HepG2 (cell line): ENCODE results near the gene POPDC2. TPM values are rescaled to one million over a fixed set of nuclear protein-coding genes. Genes with fewer than 3 reads are reported as not detected.

Source experiments
- ARID2 ChIP-seq: sonication (generic); formaldehyde crosslinking; IDR thresholded peaks from 2 replicates; pipeline ENCODE4 v1.8.1; 2022; ENCODE audit warnings: mild to moderate bottlenecking, missing genetic modification reagents, borderline replicate concordance
- BCL6 ChIP-seq: IDR thresholded peaks from 2 replicates; pipeline ENCODE4 v1.6.1; 2016; ENCODE audit warnings: missing genetic modification reagents, missing compliant biosample characterization
- HOMEZ ChIP-seq: IDR thresholded peaks from 2 replicates; pipeline ENCODE4 v1.6.1; 2016; ENCODE audit warnings: low read depth
- LCORL ChIP-seq, 2 experiments: fragments of 450-650 bp in 1 of 2; sonication (generic) in 1 of 2; formaldehyde crosslinking in 1 of 2; IDR thresholded peaks; 2 replicates each; pipeline versions ENCODE4 v1.5.0 to v1.6.1; 2017 to 2020; ENCODE audit warnings: antibody characterized with exemption in 1 of 2, missing genetic modification reagents in 1 of 2
- MAFG ChIP-seq: sonication (generic); formaldehyde crosslinking; IDR thresholded peaks from 2 replicates; pipeline ENCODE4 v1.5.1; 2020; ENCODE audit warnings: mild to moderate bottlenecking, missing genetic modification reagents
- MTF1 ChIP-seq: sonication (generic); formaldehyde crosslinking; IDR thresholded peaks from 2 replicates; pipeline ENCODE4 v1.5.0; 2020; ENCODE audit warnings: missing genetic modification reagents
- NKX3-1 ChIP-seq: sonication (generic); formaldehyde crosslinking; IDR thresholded peaks from 2 replicates; pipeline ENCODE4 v1.5.0; 2020; ENCODE audit warnings: missing genetic modification reagents
- SNAI1 ChIP-seq: sonication (generic); formaldehyde crosslinking; IDR thresholded peaks from 2 replicates; pipeline ENCODE4 v1.5.0; 2020; ENCODE audit warnings: mild to moderate bottlenecking, missing genetic modification reagents, borderline replicate concordance
- SP1 ChIP-seq, 2 experiments: fragments of 450-650 bp in 1 of 2; sonication (generic) in 1 of 2; formaldehyde crosslinking in 1 of 2; IDR thresholded peaks; 2 replicates each; pipeline versions ENCODE4 v1.4.0 to v1.6.1; 2016 to 2020; ENCODE audit warnings: missing genetic modification reagents in 1 of 2
- STAT5B ChIP-seq: sonication (generic); formaldehyde crosslinking; IDR thresholded peaks from 2 replicates; pipeline ENCODE4 v1.4.0; 2020; ENCODE audit warnings: missing genetic modification reagents
- THAP7 ChIP-seq: sonication (generic); formaldehyde crosslinking; IDR thresholded peaks from 2 replicates; pipeline ENCODE4 v1.8.1; 2023; ENCODE audit warnings: mild to moderate bottlenecking, missing genetic modification reagents
- ZEB1 ChIP-seq: IDR thresholded peaks from 2 replicates; pipeline ENCODE4 v1.6.1; 2012; ENCODE audit warnings: mild to moderate bottlenecking, low read depth, inconsistent platforms; ENCODE audit not compliant: insufficient replicate concordance
- ZNF362 ChIP-seq: sonication (generic); formaldehyde crosslinking; IDR thresholded peaks from 2 replicates; pipeline ENCODE4 v1.4.0; 2020; ENCODE audit warnings: missing genetic modification reagents, mild to moderate bottlenecking, borderline replicate concordance
- ZNF567 ChIP-seq: sonication (generic); formaldehyde crosslinking; IDR thresholded peaks from 2 replicates; pipeline ENCODE4 v1.8.1; 2023; ENCODE audit warnings: mild to moderate bottlenecking, missing genetic modification reagents, borderline replicate concordance
- polyA plus RNA-seq, 8 experiments: library from polyadenylated mRNA; depleted of rRNA in 3 of 8; stranded (reverse) in 7 of 8; unstranded in 1 of 8; fragments of >200 nt; fragmentation: Illumina TruSeq in 4 of 8; extraction: Trizol in 4 of 8; gene quantifications; 2 replicates each; pipeline versions ENCODE4 v1.2.1 to v1.2.3, GENCODE V29; 2011 to 2016; ENCODE audit warnings: low read depth in 4 of 8, missing spikeins in 1 of 8, mixed read lengths in 1 of 8; ENCODE audit not compliant: insufficient read depth in 1 of 8
- total RNA-seq, 5 experiments: library from RNA; depleted of rRNA; stranded (reverse); fragments of >200 nt; fragmentation: Illumina TruSeq; extraction: Trizol; gene quantifications; 2 replicates each; pipeline ENCODE4 v1.2.3, GENCODE V29; 2016; ENCODE audit warnings: low read depth in 1 of 5
- TF ChIP-seq, protein P1 (sequence below): sonication (generic); formaldehyde crosslinking; IDR thresholded peaks from 2 replicates; pipeline ENCODE4 v1.4.0; 2020; ENCODE audit warnings: missing genetic modification reagents, borderline replicate concordance
- TF ChIP-seq, protein P2 (sequence below): sonication (generic); formaldehyde crosslinking; IDR thresholded peaks from 2 replicates; pipeline ENCODE4 v1.8.0; 2023; ENCODE audit warnings: mild to moderate bottlenecking, missing genetic modification reagents

Gene POPDC2
- total and polyA plus RNA-seq, 2 of the 13 experiments (the other 11 are each of a cell fraction or from before 2014, with no cell fraction given), result 0.18 to 0.58 TPM

DNA sequence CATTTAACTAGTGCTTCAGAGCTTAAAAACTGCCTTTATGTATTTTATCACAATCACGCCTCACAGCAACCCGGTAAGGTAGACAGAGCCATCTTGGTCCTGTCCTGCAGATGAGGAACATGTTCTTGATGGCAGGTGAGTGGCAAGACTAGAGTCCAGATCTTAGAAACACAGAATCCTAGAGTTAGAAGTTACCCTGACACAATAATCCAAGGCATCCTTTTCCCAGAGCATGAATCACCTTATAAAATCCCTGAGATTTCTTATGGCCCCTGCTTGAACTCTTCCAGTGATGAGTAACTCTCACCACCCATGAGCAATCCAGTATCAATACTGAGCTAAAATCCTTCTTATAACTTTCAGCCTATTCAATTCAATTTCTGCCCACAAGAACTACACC, 16.9 kb downstream of the POPDC2 start (continued):
- no peak for TF ChIP-seq SNAI1 (CRISPR knock-in tag)
- no peak for TF ChIP-seq BCL6 (CRISPR knock-in tag)
- no peak for TF ChIP-seq NKX3-1
- TF ChIP-seq THAP7 (CRISPR knock-in tag), result no peak
- TF ChIP-seq MTF1 (CRISPR knock-in tag), result no peak
- TF ChIP-seq ZEB1, result no peak
- TF ChIP-seq MAFG (CRISPR knock-in tag), result no peak
- TF ChIP-seq ARID2, result no peak
- no peak for TF ChIP-seq SP1 (IDR thresholded peaks at IDR 0.05)
- no peak for TF ChIP-seq SP1 (CRISPR knock-in tag; IDR thresholded peaks at IDR 0.05)
- TF ChIP-seq, protein P1, sequence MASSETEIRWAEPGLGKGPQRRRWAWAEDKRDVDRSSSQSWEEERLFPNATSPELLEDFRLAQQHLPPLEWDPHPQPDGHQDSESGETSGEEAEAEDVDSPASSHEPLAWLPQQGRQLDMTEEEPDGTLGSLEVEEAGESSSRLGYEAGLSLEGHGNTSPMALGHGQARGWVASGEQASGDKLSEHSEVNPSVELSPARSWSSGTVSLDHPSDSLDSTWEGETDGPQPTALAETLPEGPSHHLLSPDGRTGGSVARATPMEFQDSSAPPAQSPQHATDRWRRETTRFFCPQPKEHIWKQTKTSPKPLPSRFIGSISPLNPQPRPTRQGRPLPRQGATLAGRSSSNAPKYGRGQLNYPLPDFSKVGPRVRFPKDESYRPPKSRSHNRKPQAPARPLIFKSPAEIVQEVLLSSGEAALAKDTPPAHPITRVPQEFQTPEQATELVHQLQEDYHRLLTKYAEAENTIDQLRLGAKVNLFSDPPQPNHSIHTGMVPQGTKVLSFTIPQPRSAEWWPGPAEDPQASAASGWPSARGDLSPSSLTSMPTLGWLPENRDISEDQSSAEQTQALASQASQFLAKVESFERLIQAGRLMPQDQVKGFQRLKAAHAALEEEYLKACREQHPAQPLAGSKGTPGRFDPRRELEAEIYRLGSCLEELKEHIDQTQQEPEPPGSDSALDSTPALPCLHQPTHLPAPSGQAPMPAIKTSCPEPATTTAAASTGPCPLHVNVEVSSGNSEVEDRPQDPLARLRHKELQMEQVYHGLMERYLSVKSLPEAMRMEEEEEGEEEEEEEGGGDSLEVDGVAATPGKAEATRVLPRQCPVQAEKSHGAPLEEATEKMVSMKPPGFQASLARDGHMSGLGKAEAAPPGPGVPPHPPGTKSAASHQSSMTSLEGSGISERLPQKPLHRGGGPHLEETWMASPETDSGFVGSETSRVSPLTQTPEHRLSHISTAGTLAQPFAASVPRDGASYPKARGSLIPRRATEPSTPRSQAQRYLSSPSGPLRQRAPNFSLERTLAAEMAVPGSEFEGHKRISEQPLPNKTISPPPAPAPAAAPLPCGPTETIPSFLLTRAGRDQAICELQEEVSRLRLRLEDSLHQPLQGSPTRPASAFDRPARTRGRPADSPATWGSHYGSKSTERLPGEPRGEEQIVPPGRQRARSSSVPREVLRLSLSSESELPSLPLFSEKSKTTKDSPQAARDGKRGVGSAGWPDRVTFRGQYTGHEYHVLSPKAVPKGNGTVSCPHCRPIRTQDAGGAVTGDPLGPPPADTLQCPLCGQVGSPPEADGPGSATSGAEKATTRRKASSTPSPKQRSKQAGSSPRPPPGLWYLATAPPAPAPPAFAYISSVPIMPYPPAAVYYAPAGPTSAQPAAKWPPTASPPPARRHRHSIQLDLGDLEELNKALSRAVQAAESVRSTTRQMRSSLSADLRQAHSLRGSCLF (CRISPR knock-in tag), result no peak
- TF ChIP-seq STAT5B (CRISPR knock-in tag), result no peak
- TF ChIP-seq, protein P2, sequence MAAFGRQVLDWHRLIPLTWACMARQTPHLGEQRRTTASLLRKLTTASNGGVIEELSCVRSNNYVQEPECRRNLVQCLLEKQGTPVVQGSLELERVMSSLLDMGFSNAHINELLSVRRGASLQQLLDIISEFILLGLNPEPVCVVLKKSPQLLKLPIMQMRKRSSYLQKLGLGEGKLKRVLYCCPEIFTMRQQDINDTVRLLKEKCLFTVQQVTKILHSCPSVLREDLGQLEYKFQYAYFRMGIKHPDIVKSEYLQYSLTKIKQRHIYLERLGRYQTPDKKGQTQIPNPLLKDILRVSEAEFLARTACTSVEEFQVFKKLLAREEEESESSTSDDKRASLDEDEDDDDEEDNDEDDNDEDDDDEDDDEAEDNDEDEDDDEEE (CRISPR knock-in tag), result no peak
- no peak for TF ChIP-seq LCORL (IDR thresholded peaks at IDR 0.05)
- TF ChIP-seq LCORL (CRISPR knock-in tag; IDR thresholded peaks at IDR 0.05), result no peak
- no peak for TF ChIP-seq ZNF567 (CRISPR knock-in tag)
- no peak for TF ChIP-seq ZNF362 (CRISPR knock-in tag)
- no peak for TF ChIP-seq HOMEZ (CRISPR knock-in tag)
